Pulmonary artery endothelial cell (primary cell): ENCODE measurements around the gene AAK1. TPM values are rescaled to one million over a fixed set of nuclear protein-coding genes. Genes with fewer than 3 reads are reported as not detected.
"Not testable (repeated sequence)": the region's sequence is repeated elsewhere in the genome, so short reads cannot be mapped to it uniquely, and the experiment has no call there.

Experiments used
- DNase-seq: peaks from one replicate; pipeline ENCODE4 v3.0.0-alpha.2; 2011; ENCODE audit warnings: low read depth, low spot score
- total RNA-seq: library from RNA; depleted of rRNA; stranded (reverse); fragments of >200 nt; gene quantifications from 2 replicates; pipeline ENCODE4 v1.2.3, GENCODE V29; 2014

The AAK1 gene
- total RNA-seq, 1 donor from 2014 or later = 46.3 TPM

DNA sequence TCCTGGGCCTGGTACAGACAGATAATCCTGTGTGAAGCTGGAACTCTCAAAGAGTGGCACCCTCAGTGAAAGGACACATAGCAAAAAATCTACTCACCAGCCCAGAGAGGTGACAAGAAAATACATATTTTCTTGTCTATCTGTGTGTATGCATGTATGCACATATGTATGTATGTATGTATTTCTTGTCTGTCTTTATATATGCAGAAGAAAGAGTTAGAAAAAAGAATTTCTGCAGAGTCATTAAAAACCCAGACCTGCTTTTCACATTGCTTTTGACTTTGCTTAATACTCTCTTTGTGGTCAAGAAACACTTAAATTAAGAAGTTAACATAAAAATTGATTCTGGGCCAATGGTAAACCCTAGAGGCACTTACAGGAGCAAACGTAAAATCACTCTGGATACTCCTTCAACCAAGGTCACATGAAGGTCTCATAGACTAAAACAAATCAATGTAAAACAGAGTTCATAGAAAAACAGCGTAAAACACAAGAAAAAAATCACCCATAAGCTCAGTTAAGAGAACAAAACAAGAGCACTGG is 16.5 kb upstream of the AAK1 start:
- no peak for DNase-seq

DNA sequence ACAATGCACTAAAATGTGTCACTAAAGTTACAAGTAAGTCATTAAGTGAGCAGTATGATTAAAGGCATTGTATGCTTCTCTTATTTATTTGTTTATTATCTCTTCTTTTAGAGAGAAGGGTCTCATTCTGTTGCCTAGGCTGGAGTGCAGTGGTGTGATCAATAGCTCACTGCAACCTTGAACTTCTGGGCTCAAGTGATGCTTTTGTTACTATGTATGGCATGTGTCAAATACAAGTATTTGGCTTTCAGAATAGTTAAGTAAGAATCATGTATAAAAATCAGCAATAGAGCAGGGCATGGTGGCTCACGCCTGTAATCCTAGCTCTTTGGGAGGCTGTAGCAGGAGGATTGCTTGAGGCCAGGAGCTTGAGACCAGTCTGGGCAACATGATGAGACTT is 15.8 kb upstream of the AAK1 start:
- DNase-seq = no peak

GRCh38 chr2:69652206-69652605 is 8.7 kb upstream of the AAK1 start:
- no peak for DNase-seq

- not testable (repeated sequence) for DNase-seq
Measured at GRCh38 chr2:69647196-69647595, 3.7 kb upstream of the AAK1 start.

GRCh38 chr2:69646714-69647113 is 3.2 kb upstream of the AAK1 start:
- DNase-seq = no peak

GRCh38 chr2:69645921-69646320 is 2.4 kb upstream of the AAK1 start:
- DNase-seq = no peak

DNA sequence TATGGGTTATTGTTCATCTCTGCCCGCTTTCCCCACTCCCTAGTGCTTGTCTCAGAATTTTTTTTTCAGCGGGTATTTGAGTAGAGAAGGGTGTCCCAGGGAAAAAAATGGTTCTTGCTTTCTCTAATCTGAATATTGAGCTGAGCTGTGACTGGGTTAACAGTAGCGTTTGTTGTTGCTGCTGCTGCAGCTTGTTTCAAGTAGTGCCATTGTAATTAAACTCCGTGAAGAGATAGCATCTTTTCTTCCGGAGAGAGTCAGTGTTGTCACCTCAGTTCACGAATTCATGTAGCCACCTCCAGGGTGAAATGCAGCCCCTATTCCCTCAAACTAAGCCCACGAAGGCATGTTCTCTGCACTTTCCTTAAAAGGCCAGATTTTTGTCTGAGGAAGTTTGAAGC is 1.5 kb upstream of the AAK1 start:
- DNase-seq = no peak

DNA sequence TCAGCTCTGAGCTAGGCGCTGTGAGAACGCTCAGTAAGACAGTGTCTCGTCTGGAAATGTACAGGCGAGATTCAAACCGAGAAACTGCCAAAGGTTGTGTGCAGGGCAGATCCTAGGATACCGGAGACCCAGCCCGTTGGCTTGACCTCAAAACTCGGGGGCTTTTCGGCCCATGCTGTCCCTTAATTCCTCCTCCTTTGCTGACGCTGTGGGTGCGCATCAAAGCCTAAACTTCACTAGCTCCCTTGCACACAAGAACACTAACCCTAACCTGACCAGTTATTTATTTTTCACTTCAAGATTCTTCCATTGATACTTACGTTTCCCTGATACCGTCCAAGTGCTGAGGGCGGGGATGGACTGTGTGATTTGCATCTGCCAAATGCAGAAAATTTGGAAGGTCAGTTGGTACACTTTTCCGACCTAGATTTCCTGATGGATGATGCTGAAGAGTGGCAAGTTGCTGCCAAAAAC is 1.0 kb upstream of the AAK1 start:
- DNase-seq = no peak

DNA sequence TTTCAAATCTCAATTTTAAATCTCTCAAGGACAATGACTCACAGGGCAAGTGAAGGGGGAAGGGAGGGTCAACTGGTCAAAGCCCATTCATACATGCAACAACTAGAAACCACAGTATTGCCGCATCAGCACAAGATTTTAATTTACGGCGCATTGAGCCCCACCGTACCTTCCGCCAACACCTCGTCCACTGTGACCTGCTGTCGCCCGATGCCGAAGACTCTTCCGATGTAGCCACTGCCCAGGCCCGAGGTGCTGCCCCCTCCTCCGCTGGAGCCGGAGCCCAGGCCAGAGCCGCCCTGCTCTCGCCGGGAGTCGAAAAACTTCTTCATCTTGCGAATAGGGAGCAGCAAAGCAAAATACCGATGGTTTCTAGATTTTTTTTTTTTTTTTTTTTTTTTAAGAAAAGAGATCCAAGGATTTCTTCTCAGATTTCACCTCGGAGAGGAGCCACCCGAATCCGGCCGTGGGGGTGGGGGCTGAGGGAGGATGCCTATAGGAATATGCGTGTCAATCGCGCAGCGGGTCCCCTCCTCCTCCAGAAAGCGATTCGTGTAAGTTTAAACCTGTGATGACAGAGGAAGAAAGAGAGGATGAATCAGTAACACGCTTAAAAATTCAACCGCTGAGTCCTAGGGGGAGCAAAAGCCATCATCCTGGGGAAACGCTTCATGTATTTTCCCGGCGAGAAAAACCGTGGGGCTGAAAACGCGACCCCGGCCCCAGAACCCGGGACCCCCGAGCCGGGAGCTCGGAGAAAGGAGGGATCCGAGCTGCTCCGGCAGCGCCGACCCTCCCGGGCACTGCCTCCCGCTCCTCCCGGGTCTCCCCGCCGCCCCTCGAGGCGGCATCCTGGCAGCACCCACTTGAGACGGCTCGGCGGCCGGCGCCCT is 584 bp downstream of the AAK1 start:
- DNase-seq = no peak

GRCh38 chr2:69641887-69642708 is 1.4 kb downstream of the AAK1 start:
- no peak for DNase-seq

GRCh38 chr2:69641471-69641870 is 2.1 kb downstream of the AAK1 start:
- DNase-seq = no peak

- DNase-seq = no peak
Measured at GRCh38 chr2:69639266-69639665, 4.3 kb downstream of the AAK1 start.

- no peak for DNase-seq
Measured at GRCh38 chr2:69638630-69639029, 4.9 kb downstream of the AAK1 start.

DNA sequence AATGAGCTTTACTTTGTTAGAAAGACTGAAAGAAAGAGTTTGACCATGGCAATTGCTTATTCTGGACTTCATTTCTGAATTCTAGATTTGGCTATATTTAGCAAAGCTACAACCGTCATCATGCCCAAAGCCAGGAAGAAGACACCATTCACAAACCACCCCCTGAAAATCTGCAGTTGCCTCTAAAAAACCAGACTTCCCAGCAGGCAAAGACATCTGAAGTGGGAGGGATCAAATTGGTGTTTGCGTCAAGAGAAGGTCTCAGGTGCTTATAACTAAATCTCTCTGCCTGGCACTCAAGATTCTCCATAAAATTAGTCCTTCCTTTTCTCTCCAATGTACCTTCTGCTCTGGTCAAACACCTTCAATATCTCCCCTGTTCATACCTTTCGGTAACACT is 5.6 kb downstream of the AAK1 start:
- DNase-seq = no peak

- no peak for DNase-seq
Measured at GRCh38 chr2:69636395-69636794, 7.1 kb downstream of the AAK1 start.

DNA sequence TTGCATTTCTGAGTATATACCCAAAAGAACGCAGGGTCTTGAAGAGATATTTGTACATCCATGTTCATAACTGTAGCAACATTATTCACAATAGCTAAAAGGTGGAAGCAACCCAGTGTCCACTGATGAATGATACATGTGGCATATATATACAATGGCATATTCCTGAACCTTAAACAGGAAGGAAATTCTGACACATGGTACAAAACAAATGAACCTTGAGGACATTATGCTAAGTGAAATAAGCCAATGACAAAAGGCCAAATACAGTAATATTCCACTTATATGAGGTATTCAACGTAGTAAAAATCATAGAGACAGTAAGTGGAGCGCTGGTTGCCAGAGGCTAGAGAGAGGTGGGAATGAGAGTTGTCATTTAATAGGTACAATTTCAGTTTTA is 8.1 kb downstream of the AAK1 start:
- DNase-seq = no peak

- no peak for DNase-seq
Measured at GRCh38 chr2:69634196-69634821, 9.2 kb downstream of the AAK1 start.

DNA sequence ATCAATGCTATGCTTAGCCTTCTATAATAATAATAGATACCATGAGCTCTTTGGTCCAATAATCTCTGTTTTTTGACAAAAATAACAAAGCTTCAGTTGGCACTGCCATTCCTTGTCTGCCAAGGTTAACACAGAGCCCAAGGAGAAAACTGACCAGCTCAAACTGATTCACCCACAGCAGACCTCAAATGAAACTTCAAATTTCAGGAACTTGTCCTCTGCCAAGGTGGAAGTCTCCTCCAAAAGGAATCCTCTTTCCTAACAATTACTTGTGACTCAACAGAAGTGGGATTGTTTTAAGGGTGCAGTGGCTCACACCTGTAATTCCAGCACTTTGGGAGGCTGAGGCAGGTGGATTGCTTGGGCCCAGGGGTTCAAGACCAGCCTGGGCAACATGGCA is 12.1 kb downstream of the AAK1 start:
- DNase-seq = no peak

DNA sequence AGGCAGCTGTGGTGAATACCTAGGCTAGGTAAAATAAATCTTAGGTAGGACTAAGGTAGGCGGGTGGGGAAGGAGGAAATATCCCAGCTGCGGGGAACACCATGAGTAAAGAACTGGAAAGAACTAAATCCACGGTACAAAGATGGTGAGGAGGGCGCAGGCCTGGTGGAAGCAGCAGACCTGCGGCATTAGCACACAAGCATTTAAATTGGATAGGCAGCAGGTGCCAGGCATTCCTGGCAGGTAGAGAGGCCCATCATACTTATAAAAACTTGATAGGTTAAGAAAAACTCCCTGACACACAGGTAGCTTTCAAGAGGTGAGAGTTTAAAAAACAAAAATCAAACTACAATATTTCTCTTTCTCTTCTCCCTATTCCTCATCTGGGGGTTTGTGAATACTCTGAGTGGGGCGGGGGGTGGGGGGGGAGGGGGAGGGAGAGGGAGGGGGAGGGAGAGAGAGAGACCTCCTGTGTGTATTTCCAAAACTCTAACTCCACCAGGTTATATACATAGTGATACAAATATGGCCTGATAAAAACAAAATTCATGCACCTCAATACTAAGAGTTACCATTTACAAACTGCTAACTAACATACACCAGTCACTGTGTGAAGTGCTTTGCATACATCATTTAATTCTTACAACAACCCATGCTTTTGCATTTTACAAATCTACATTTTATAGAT is 13.5 kb downstream of the AAK1 start:
- no peak for DNase-seq

DNA sequence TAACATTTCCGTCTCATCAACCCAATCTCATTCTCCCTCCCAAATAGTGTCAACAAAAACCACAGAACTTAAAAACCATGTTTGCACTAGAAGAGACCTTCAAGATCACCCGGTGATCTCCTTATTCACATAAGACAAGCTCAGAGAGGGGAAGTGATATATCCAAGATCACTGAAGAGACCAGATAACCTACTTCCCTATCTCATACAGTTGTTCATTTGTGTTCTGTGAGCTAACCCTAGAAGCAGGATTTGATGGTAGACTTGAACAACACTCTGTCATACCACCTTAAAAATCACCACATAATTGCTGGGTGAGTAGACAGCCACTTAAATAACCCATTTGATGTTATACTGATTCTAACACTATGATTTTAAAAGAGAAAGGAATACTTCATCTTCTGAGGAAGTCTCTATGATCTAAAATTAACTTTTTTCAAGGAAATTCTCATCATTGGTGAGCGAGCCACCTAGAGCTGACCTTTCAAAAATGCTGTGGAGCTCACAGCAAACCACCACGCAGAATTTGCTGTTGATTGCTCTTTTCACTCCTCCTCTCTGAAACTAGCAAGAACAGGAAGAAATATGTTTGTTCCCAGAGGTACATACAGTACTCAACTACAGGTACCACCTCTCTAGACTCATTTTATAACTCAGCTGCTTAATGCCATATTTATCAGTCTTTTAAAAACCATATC is 15.1 kb downstream of the AAK1 start:
- no peak for DNase-seq
